ENCODE measurements around the gene TMOD4. TPM values are rescaled to one million over a fixed set of nuclear protein-coding genes. Genes with fewer than 3 reads are reported as not detected.

Gene TMOD4
- total RNA-seq, 1 experiment from 2014 or later = 0.79 TPM

DNA sequence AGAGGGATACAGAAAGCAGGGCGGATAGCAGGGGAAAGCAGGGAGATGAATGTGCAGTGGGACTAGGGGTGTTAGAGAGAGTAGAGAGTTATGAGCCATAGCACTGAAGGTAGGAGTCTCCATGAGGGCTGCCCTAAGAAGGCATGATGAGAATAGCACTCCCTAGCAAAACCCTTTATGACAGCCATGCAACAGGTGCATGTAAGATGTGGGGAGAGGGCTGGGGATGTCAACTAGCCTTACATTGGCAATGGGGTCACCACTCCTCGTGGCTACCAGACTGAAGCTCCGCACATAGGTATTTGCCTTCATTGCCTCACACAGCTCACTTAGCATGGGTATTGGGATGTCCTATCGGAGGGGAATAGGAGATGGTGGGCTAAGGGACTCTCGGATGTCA lies 4.6 kb downstream of the TMOD4 start:
- ATAC-seq (no peak), DNase-seq (ENCODE audit: low spot score) (no peak)
- ChIA-PET CTCF (interaction anchor here (1.5 to 2.0 kb wide), 3 partner anchors 71 to 130 kb away, joined by 3 to 6 read pairs (median 6); no protein-coding TSS in a partner anchor), POLR2A (no interaction called here)
- Mint-ChIP-seq H3K9me3 (no peaks in the 10 kb centered on the region), H3K4me3 (no peak overlapping the region), H3K27ac (peak overlapping the region; percentile 13), H3K27me3 (ENCODE audit: low read depth) (no peaks in the 10 kb centered on the region), H3K4me1 (peaks cover 5% of the 10 kb centered on the region), H3K36me3 (peaks cover 18% of the 10 kb centered on the region)
- TF ChIP-seq FOXP1 (CRISPR knock-in tag; IDR thresholded peaks at IDR 0.05; ENCODE audit: borderline replicate concordance) = no peak
- TF ChIP-seq, protein P1, sequence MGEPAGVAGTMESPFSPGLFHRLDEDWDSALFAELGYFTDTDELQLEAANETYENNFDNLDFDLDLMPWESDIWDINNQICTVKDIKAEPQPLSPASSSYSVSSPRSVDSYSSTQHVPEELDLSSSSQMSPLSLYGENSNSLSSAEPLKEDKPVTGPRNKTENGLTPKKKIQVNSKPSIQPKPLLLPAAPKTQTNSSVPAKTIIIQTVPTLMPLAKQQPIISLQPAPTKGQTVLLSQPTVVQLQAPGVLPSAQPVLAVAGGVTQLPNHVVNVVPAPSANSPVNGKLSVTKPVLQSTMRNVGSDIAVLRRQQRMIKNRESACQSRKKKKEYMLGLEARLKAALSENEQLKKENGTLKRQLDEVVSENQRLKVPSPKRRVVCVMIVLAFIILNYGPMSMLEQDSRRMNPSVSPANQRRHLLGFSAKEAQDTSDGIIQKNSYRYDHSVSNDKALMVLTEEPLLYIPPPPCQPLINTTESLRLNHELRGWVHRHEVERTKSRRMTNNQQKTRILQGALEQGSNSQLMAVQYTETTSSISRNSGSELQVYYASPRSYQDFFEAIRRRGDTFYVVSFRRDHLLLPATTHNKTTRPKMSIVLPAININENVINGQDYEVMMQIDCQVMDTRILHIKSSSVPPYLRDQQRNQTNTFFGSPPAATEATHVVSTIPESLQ (CRISPR knock-in tag; IDR thresholded peaks at IDR 0.05) = no peak
- TF ChIP-seq ZNF416 (CRISPR knock-in tag; IDR thresholded peaks at IDR 0.05) = no peak
- TF ChIP-seq, protein P2, sequence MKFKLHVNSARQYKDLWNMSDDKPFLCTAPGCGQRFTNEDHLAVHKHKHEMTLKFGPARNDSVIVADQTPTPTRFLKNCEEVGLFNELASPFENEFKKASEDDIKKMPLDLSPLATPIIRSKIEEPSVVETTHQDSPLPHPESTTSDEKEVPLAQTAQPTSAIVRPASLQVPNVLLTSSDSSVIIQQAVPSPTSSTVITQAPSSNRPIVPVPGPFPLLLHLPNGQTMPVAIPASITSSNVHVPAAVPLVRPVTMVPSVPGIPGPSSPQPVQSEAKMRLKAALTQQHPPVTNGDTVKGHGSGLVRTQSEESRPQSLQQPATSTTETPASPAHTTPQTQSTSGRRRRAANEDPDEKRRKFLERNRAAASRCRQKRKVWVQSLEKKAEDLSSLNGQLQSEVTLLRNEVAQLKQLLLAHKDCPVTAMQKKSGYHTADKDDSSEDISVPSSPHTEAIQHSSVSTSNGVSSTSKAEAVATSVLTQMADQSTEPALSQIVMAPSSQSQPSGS (CRISPR knock-in tag; IDR thresholded peaks at IDR 0.05; ENCODE audit: borderline replicate concordance, low read depth) = no peak
- TF ChIP-seq, protein P3, sequence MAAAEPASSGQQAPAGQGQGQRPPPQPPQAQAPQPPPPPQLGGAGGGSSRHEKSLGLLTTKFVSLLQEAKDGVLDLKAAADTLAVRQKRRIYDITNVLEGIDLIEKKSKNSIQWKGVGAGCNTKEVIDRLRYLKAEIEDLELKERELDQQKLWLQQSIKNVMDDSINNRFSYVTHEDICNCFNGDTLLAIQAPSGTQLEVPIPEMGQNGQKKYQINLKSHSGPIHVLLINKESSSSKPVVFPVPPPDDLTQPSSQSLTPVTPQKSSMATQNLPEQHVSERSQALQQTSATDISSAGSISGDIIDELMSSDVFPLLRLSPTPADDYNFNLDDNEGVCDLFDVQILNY (CRISPR knock-in tag; IDR thresholded peaks at IDR 0.05) = no peak
- no peak for TF ChIP-seq IRF2 (CRISPR knock-in tag; IDR thresholded peaks at IDR 0.05; ENCODE audit: borderline replicate concordance, low read depth)
- TF ChIP-seq NFE2L1 (CRISPR knock-in tag; IDR thresholded peaks at IDR 0.05) = no peak
- TF ChIP-seq, protein P4, sequence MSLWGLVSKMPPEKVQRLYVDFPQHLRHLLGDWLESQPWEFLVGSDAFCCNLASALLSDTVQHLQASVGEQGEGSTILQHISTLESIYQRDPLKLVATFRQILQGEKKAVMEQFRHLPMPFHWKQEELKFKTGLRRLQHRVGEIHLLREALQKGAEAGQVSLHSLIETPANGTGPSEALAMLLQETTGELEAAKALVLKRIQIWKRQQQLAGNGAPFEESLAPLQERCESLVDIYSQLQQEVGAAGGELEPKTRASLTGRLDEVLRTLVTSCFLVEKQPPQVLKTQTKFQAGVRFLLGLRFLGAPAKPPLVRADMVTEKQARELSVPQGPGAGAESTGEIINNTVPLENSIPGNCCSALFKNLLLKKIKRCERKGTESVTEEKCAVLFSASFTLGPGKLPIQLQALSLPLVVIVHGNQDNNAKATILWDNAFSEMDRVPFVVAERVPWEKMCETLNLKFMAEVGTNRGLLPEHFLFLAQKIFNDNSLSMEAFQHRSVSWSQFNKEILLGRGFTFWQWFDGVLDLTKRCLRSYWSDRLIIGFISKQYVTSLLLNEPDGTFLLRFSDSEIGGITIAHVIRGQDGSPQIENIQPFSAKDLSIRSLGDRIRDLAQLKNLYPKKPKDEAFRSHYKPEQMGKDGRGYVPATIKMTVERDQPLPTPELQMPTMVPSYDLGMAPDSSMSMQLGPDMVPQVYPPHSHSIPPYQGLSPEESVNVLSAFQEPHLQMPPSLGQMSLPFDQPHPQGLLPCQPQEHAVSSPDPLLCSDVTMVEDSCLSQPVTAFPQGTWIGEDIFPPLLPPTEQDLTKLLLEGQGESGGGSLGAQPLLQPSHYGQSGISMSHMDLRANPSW (CRISPR knock-in tag; conservative IDR thresholded peaks at IDR 0.05; ENCODE audit: low read depth) = no peak
- TF ChIP-seq, protein P5, sequence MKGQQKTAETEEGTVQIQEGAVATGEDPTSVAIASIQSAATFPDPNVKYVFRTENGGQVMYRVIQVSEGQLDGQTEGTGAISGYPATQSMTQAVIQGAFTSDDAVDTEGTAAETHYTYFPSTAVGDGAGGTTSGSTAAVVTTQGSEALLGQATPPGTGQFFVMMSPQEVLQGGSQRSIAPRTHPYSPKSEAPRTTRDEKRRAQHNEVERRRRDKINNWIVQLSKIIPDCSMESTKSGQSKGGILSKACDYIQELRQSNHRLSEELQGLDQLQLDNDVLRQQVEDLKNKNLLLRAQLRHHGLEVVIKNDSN (CRISPR knock-in tag; IDR thresholded peaks at IDR 0.05) = no peak
- TF ChIP-seq ZNF219 (CRISPR knock-in tag; IDR thresholded peaks at IDR 0.05; ENCODE audit: borderline replicate concordance) = no peak
- TF ChIP-seq, protein P6, sequence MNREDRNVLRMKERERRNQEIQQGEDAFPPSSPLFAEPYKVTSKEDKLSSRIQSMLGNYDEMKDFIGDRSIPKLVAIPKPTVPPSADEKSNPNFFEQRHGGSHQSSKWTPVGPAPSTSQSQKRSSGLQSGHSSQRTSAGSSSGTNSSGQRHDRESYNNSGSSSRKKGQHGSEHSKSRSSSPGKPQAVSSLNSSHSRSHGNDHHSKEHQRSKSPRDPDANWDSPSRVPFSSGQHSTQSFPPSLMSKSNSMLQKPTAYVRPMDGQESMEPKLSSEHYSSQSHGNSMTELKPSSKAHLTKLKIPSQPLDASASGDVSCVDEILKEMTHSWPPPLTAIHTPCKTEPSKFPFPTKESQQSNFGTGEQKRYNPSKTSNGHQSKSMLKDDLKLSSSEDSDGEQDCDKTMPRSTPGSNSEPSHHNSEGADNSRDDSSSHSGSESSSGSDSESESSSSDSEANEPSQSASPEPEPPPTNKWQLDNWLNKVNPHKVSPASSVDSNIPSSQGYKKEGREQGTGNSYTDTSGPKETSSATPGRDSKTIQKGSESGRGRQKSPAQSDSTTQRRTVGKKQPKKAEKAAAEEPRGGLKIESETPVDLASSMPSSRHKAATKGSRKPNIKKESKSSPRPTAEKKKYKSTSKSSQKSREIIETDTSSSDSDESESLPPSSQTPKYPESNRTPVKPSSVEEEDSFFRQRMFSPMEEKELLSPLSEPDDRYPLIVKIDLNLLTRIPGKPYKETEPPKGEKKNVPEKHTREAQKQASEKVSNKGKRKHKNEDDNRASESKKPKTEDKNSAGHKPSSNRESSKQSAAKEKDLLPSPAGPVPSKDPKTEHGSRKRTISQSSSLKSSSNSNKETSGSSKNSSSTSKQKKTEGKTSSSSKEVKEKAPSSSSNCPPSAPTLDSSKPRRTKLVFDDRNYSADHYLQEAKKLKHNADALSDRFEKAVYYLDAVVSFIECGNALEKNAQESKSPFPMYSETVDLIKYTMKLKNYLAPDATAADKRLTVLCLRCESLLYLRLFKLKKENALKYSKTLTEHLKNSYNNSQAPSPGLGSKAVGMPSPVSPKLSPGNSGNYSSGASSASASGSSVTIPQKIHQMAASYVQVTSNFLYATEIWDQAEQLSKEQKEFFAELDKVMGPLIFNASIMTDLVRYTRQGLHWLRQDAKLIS (CRISPR knock-in tag; IDR thresholded peaks at IDR 0.05; ENCODE audit: borderline replicate concordance) = no peak
- TF ChIP-seq, protein P7, sequence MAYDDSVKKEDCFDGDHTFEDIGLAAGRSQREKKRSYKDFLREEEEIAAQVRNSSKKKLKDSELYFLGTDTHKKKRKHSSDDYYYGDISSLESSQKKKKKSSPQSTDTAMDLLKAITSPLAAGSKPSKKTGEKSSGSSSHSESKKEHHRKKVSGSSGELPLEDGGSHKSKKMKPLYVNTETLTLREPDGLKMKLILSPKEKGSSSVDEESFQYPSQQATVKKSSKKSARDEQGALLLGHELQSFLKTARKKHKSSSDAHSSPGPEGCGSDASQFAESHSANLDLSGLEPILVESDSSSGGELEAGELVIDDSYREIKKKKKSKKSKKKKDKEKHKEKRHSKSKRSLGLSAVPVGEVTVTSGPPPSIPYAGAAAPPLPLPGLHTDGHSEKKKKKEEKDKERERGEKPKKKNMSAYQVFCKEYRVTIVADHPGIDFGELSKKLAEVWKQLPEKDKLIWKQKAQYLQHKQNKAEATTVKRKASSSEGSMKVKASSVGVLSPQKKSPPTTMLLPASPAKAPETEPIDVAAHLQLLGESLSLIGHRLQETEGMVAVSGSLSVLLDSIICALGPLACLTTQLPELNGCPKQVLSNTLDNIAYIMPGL (CRISPR knock-in tag; IDR thresholded peaks at IDR 0.05) = no peak
- no peak for TF ChIP-seq TCF7 (CRISPR knock-in tag; IDR thresholded peaks at IDR 0.05; ENCODE audit: low read depth)
- TF ChIP-seq ZNF263 (CRISPR knock-in tag; IDR thresholded peaks at IDR 0.05; ENCODE audit: low read depth) = no peak
- TF ChIP-seq CREB1 (CRISPR knock-in tag; IDR thresholded peaks at IDR 0.05) = no peak
